Activated naive CD4-positive, alpha-beta T cell treated with anti-CD3 and anti-CD28 coated beads, Interleukin-2, amount 10 ng/mL, durations not matched to agents 7 days and 5 days (primary cell): ENCODE results near the gene KIAA2012.
A peak's percentile ranks its signal among the peaks of the same experiment; 100 is the strongest.

Source experiments
- CTCF ChIA-PET: fragments of 350-600 bp; sonication (Branson Sonifier 250); formaldehyde crosslinking; loops from one replicate; lab custom pipeline; 2021; ENCODE audit warnings: antibody characterized with exemption; lab: Charles Lee
- DNase-seq: peaks from one replicate; pipeline ENCODE4 v3.0.0-alpha.2; 2020
- H3K27ac Mint-ChIP-seq: one replicate; pipeline ENCODE4 v1.8.0; 2021; ENCODE audit warnings: mild to moderate bottlenecking, moderate library complexity, mixed read lengths
- H3K27me3 Mint-ChIP-seq: one replicate; pipeline ENCODE4 v1.8.0; 2021; ENCODE audit warnings: mild to moderate bottlenecking, mixed read lengths
- H3K36me3 Mint-ChIP-seq: one replicate; pipeline ENCODE4 v1.8.0; 2021; ENCODE audit warnings: mixed read lengths
- H3K4me1 Mint-ChIP-seq: one replicate; pipeline ENCODE4 v1.8.0; 2021; ENCODE audit warnings: mixed read lengths
- H3K4me3 Mint-ChIP-seq: one replicate; pipeline ENCODE4 v1.8.0; 2021; ENCODE audit warnings: mild to moderate bottlenecking, moderate library complexity, mixed read lengths
- H3K9me3 Mint-ChIP-seq: one replicate; pipeline ENCODE4 v1.8.0; 2021; ENCODE audit warnings: mixed read lengths

KIAA2012 gene

DNA sequence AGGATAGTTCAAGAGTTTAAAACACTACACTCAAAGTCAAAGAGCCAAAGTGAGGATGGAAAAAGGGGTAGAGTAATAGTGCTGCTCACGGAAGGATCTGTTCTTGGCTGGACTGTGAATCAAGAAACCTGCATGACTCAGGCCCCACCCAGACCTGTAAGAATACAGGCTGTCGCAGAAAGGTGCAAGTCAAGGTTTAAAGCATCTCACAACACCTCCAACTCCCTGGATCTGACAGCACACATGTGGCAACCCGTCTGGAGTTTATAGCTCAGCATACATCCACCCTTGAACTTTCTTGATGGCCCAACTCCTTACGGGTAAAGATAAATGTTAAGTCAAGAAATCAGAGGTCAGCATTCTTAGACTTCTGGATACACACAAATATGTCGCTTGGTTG lies 6.3 kb downstream of the KIAA2012 start:
- no peak overlapping the region for H3K27ac Mint-ChIP-seq
- H3K4me1 Mint-ChIP-seq = no peaks in the 10 kb centered on the region
- H3K4me3 Mint-ChIP-seq = no peak overlapping the region
- H3K36me3 Mint-ChIP-seq = no peaks in the 10 kb centered on the region
- no peak for DNase-seq
- H3K9me3 Mint-ChIP-seq = no peaks in the 10 kb centered on the region
- CTCF ChIA-PET = interaction anchor here (1.6 kb wide), 1 partner anchor 219 kb away, joined by 3 read pairs; no protein-coding TSS in a partner anchor
- peaks cover 11% of the 10 kb centered on the region for H3K27me3 Mint-ChIP-seq

DNA sequence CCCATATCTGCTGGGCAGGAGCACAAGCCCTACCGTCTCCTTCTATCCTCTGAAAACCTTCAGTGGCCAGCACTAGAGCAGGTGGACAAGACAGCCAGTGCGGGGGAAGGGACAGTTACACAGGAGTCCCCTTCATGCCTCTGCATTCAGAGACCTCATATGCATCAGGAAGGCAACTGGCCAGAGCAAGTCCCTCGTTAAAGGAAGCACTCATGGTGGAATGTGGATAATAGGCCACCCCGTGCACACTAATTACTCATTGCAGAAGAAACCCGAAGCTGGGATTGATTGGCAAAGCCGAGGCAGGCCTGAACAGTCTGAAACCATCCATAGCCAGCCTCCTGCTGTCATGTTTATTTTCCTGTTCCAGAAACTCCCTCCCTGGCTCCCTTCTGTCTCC lies 11.2 kb downstream of the KIAA2012 start:
- no peaks in the 10 kb centered on the region for H3K4me1 Mint-ChIP-seq
- DNase-seq = no peak
- H3K27me3 Mint-ChIP-seq = peaks cover 6% of the 10 kb centered on the region
- H3K4me3 Mint-ChIP-seq = no peak overlapping the region
- no peak overlapping the region for H3K27ac Mint-ChIP-seq
- no peaks in the 10 kb centered on the region for H3K9me3 Mint-ChIP-seq
- CTCF ChIA-PET = no interaction called here
- no peaks in the 10 kb centered on the region for H3K36me3 Mint-ChIP-seq

GRCh38 chr2:202088777-202089176 lies 15.7 kb downstream of the KIAA2012 start:
- H3K36me3 Mint-ChIP-seq = no peaks in the 10 kb centered on the region
- H3K4me3 Mint-ChIP-seq = no peak overlapping the region
- H3K4me1 Mint-ChIP-seq = no peaks in the 10 kb centered on the region
- DNase-seq = no peak
- peaks cover 19% of the 10 kb centered on the region for H3K27me3 Mint-ChIP-seq
- no peaks in the 10 kb centered on the region for H3K9me3 Mint-ChIP-seq
- H3K27ac Mint-ChIP-seq = no peak overlapping the region
- CTCF ChIA-PET = no interaction called here

GRCh38 chr2:202090530-202090929 lies 17.5 kb downstream of the KIAA2012 start:
- DNase-seq = no peak
- H3K4me3 Mint-ChIP-seq = no peak overlapping the region
- H3K36me3 Mint-ChIP-seq = no peaks in the 10 kb centered on the region
- no peaks in the 10 kb centered on the region for H3K9me3 Mint-ChIP-seq
- H3K4me1 Mint-ChIP-seq = no peaks in the 10 kb centered on the region
- peaks cover 15% of the 10 kb centered on the region for H3K27me3 Mint-ChIP-seq
- no peak overlapping the region for H3K27ac Mint-ChIP-seq
- CTCF ChIA-PET = no interaction called here

DNA sequence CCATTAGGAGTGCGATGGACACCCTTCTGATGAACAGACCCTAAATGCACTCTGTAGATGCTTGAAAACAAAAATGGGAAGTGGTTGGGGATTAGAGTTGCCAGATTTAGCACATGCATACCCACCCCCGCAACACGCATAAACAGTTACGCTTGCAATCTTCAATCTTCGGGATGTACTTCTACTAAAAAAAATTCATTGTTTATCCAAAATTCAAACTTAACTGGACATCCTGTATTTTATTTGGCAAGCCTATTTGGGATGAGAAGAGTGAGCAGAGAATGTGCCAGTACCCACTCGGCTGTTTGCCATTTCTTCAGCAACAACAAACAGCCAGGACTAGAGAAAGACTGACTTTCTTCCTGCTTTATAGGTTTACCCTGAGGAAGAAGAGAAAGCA lies 18.4 kb downstream of the KIAA2012 start:
- peaks cover 15% of the 10 kb centered on the region for H3K27me3 Mint-ChIP-seq
- H3K9me3 Mint-ChIP-seq = no peaks in the 10 kb centered on the region
- H3K4me3 Mint-ChIP-seq = no peak overlapping the region
- H3K4me1 Mint-ChIP-seq = no peaks in the 10 kb centered on the region
- DNase-seq = no peak
- no peaks in the 10 kb centered on the region for H3K36me3 Mint-ChIP-seq
- no peak overlapping the region for H3K27ac Mint-ChIP-seq
- CTCF ChIA-PET = no interaction called here

DNA sequence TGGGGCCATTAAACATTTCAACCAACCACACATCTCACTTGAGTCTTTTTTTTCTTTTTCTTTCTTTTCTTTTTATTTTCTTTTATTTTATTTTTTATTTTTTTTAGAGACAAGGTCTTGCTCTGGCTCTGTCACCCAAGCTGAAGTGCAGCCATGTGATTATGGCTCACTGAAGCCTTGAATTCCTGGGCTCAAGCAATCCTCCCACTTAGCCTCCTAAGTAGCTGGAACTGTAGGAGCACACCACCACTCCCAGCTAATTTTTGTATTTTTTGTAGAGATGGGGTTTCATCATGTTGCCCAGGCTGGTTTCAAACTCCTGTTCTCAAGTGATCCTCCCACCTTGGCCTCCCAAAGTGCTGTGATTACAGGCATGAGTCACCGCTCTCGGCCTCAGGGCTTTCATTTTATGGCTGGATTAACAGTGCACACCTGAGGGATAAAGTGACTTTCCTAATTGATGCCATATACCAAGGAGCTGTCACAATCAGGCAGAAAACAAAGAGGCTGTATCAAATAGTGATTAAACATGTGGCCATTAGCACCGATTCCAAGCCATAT lies 21.5 kb downstream of the KIAA2012 start:
- no peak for DNase-seq
- no peaks in the 10 kb centered on the region for H3K4me1 Mint-ChIP-seq
- no peaks in the 10 kb centered on the region for H3K9me3 Mint-ChIP-seq
- H3K27me3 Mint-ChIP-seq = peaks cover 15% of the 10 kb centered on the region
- no peaks in the 10 kb centered on the region for H3K36me3 Mint-ChIP-seq
- no peak overlapping the region for H3K4me3 Mint-ChIP-seq
- H3K27ac Mint-ChIP-seq = no peak overlapping the region
- CTCF ChIA-PET = interaction anchor here (1.2 kb wide), 1 partner anchor 11 kb away, joined by 3 read pairs; no protein-coding TSS in a partner anchor

DNA sequence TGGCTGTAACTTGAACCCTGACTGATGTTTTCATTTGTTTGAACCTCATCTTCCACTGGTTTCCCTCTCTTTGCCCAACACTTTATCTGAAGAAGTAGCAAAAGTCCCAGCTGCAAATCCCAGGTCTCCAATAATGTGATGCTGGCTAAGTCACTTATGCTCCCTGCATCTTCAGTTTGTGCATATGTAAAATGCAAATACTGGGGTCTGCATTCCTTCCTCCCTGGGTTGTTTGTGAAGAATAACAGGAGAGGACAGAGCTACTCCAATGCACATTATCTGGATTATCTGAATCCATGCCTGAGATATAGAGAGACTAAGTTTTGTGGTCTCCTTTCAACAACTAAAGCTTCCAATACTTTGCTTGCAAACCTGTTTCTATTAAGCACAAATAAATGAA lies 22.2 kb downstream of the KIAA2012 start:
- DNase-seq = no peak
- CTCF ChIA-PET = interaction anchor here (1.2 kb wide), 1 partner anchor 11 kb away, joined by 3 read pairs; no protein-coding TSS in a partner anchor
- Mint-ChIP-seq H3K4me3 (no peak overlapping the region), H3K27me3 (peaks cover 15% of the 10 kb centered on the region), H3K9me3 (no peaks in the 10 kb centered on the region), H3K4me1 (no peaks in the 10 kb centered on the region), H3K27ac (no peak overlapping the region), H3K36me3 (no peaks in the 10 kb centered on the region)

DNA sequence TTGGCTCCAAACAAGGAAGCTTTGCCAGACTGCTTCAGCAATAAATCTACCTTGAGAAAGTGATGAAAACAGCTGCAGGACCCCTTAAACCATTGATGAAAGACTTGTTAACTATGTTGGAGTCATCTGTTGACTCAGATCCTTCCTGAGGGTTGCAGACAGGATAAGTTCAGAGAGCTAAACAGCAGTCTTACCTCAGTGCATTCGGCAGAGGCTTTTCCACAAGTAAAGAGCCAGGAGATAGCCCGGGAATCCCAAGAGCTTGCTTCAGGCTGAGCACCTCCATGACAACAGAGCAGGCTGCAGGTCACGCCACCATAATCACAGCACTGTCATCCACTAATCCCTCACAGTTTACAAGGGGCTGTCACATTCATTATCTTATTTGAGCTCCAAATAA lies 23.7 kb downstream of the KIAA2012 start:
- Mint-ChIP-seq H3K4me3 (no peak overlapping the region), H3K9me3 (no peaks in the 10 kb centered on the region), H3K27ac (no peak overlapping the region), H3K27me3 (peaks cover 4% of the 10 kb centered on the region), H3K4me1 (no peaks in the 10 kb centered on the region), H3K36me3 (no peaks in the 10 kb centered on the region)
- DNase-seq = no peak
- CTCF ChIA-PET = no interaction called here

- CTCF ChIA-PET = no interaction called here
- H3K4me1 Mint-ChIP-seq = no peaks in the 10 kb centered on the region
- no peaks in the 10 kb centered on the region for H3K36me3 Mint-ChIP-seq
- DNase-seq = no peak
- H3K27ac Mint-ChIP-seq = no peak overlapping the region
- peaks cover 5% of the 10 kb centered on the region for H3K27me3 Mint-ChIP-seq
- no peak overlapping the region for H3K4me3 Mint-ChIP-seq
- H3K9me3 Mint-ChIP-seq = no peaks in the 10 kb centered on the region
Observed at GRCh38 chr2:202098291-202098690, 25.2 kb downstream of the KIAA2012 start.

DNA sequence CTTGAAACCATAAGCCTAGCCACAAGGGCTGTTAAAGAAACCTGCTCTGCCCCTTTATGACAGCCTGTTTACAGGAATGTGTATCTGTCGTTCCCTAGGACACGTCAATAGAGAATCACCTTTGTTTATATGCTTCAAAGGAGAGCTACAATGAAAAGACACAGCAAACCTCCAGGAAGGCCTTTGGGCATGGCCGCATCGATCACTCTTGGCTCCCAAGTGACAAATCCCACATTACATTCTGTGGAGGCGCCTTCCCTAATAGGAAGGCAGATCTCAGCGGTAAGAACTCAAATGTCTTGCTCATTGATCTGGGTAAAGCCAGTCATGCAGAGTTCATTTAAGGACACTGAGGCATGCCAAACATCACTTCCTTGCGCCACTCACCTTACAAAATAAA lies 26.5 kb downstream of the KIAA2012 start:
- Mint-ChIP-seq H3K36me3 (no peaks in the 10 kb centered on the region), H3K27ac (no peak overlapping the region), H3K9me3 (no peaks in the 10 kb centered on the region), H3K4me1 (no peaks in the 10 kb centered on the region), H3K27me3 (peaks cover 5% of the 10 kb centered on the region), H3K4me3 (no peak overlapping the region)
- no peak for DNase-seq
- CTCF ChIA-PET = no interaction called here

DNA sequence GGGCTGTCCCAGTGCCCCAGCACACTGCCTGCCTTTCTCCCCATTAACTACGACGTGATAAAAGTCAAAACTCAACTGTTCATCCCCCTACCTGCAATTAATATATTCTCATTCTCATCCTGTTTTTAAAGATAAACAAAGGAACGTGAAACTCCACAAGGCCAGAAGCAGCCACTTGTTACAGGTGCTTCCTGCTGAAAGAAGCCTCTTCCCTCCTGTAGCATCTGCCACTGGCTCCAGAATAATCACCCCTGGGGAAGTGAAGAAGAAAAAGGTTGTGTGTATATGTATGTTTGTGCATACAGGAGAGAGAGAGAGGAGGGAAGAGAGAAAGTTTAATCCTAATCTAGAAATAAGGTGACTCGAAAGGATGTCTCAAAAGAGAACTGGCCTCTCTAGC lies 27.1 kb downstream of the KIAA2012 start:
- Mint-ChIP-seq H3K4me3 (no peak overlapping the region), H3K27ac (no peak overlapping the region), H3K9me3 (no peaks in the 10 kb centered on the region), H3K27me3 (peaks cover 9% of the 10 kb centered on the region), H3K4me1 (no peaks in the 10 kb centered on the region), H3K36me3 (no peaks in the 10 kb centered on the region)
- no peak for DNase-seq
- CTCF ChIA-PET = no interaction called here

DNA sequence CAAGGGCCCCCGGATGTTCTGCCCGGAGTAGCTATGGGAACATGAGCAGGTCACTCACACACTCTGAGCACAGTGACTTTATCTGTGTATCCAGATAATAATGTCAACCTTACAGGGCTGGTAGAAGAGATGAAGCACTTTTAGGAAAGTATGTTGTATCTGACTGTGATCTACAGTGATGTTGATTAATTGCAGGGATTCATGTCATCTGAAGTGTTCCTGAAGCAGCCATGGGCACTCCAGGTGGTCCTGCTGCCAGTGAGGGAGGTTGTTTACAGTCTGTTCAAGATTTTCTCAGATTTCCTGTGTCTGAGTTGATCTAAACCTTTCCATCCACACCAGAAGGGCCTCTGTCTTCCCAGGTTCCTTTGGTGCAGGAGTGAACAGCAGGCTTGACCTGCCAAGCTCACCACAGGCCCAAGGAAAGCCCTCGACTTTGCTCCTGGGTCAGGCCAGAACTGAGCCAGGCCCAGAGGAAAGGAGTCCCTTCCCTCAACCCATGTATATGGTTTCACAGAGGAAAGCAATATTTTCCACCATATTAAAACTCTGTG lies 28.0 kb downstream of the KIAA2012 start:
- DNase-seq = no peak
- Mint-ChIP-seq H3K9me3 (no peaks in the 10 kb centered on the region), H3K4me1 (no peaks in the 10 kb centered on the region), H3K4me3 (no peak overlapping the region), H3K27ac (no peak overlapping the region), H3K27me3 (peaks cover 16% of the 10 kb centered on the region), H3K36me3 (no peaks in the 10 kb centered on the region)
- CTCF ChIA-PET = no interaction called here

DNA sequence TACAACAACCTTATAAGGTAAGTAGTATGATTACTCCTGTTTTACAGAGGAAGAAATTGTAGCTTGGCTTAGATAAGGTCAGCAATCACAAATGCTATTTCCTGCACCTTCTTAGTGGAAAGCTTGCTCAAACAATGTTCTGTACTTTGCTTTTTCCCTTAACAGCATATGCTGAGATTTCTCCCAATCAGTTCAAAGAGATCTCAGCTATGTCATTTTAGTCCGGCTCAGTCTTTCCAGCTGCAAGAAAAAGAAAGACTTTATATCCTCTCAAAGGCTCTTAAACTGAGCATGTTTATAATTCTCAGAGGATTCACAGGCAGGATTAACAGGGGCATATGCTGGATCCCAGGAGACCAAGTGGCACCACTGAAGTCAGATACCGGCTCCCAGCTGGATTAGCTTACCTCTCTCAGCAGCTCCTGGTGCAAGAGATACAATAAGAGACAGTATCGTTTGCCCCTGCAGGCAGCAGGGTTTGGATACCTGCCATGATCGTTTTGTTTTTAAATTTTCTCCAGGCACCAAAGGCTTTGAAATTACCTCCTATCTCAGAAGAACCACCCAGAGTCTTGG lies 29.5 kb downstream of the KIAA2012 start:
- H3K9me3 Mint-ChIP-seq = no peaks in the 10 kb centered on the region
- peaks cover 16% of the 10 kb centered on the region for H3K27me3 Mint-ChIP-seq
- no peak overlapping the region for H3K27ac Mint-ChIP-seq
- no peaks in the 10 kb centered on the region for H3K4me1 Mint-ChIP-seq
- H3K36me3 Mint-ChIP-seq = no peaks in the 10 kb centered on the region
- CTCF ChIA-PET = interaction anchor here (0.9 to 1.7 kb wide), 2 partner anchors 16 to 242 kb away, joined by 3 to 8 read pairs; no protein-coding TSS in a partner anchor
- DNase-seq = no peak
- no peak overlapping the region for H3K4me3 Mint-ChIP-seq

DNA sequence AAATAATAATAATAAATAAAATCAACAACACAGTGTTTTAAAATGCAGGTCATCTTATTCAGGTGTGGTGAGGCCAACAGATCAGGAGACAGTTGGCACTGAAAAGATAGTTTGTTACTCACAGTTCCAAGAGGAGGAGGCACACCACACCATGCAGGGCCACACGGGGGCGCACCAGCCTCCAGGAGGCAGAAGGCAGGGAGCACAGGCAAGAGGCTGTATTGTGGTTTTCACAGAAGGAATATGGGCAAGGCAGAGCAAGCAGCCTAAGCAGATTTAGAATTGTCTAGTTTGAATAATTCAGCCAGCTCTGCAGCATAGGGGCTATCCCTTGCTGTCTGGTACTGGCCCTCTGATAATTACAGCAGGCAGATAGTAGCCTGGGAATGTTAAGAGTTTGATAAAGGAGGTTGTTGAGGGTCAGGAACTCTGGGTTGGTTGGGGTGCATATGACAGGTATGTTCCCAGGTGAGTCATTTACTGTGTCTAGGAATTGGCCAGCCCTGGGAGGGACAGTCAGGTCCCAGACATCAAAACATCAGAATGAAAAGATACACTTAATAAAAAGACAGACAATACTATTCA lies 31.3 kb downstream of the KIAA2012 start:
- H3K4me3 Mint-ChIP-seq = no peak overlapping the region
- H3K4me1 Mint-ChIP-seq = no peaks in the 10 kb centered on the region
- DNase-seq = peak; percentile 61
- CTCF ChIA-PET = interaction anchor here (0.9 to 1.7 kb wide), 3 partner anchors 12 to 87 kb away, joined by 3 to 8 read pairs (median 4); no protein-coding TSS in a partner anchor
- peaks cover 21% of the 10 kb centered on the region for H3K27me3 Mint-ChIP-seq
- no peaks in the 10 kb centered on the region for H3K36me3 Mint-ChIP-seq
- no peaks in the 10 kb centered on the region for H3K9me3 Mint-ChIP-seq
- H3K27ac Mint-ChIP-seq = no peak overlapping the region

DNA sequence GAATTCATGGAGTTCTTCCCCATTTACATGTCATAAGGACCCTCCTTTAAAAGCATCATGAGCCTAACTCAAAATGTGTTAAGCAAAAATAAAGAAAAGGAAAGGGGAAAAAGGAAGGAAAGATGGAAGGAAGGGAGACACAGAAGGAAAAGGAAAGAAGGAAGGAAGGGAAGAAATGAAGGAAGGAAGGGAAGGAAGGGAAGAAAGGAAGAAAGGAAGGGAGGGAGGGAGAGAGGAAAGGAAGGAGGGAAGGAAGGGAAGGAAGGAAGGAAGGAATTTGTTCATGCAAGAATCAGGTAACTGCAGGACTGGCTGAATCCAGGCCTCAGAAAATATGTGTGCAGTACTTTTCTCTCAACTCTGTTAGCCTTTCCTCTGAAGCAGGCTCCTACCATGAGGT lies 32.0 kb downstream of the KIAA2012 start:
- no peak for DNase-seq
- no peaks in the 10 kb centered on the region for H3K36me3 Mint-ChIP-seq
- H3K4me3 Mint-ChIP-seq = no peak overlapping the region
- no peaks in the 10 kb centered on the region for H3K4me1 Mint-ChIP-seq
- H3K9me3 Mint-ChIP-seq = no peaks in the 10 kb centered on the region
- peaks cover 28% of the 10 kb centered on the region for H3K27me3 Mint-ChIP-seq
- H3K27ac Mint-ChIP-seq = no peak overlapping the region
- CTCF ChIA-PET = interaction anchor here (1.3 kb wide), 1 partner anchor 12 kb away, joined by 3 read pairs; no protein-coding TSS in a partner anchor
